Effector memory CD4-positive, alpha-beta T cell (primary cell): ENCODE data around the gene TMEM43.

Source experiments
- DNase-seq, 3 donors: peaks; one replicate each; pipeline ENCODE4 v3.0.0-alpha.2; 2020
- H3K27ac ChIP-seq: 2 replicates; pipeline ENCODE4 v1.7.0; 2013; ENCODE audit warnings: mild to moderate bottlenecking, low read length, moderate library complexity; ENCODE audit not compliant: insufficient read depth, poor library complexity, severe bottlenecking
- H3K27me3 ChIP-seq: replicated peaks from 2 replicates; pipeline ENCODE4 v1.7.0; 2013; ENCODE audit warnings: mild to moderate bottlenecking, low read length; ENCODE audit not compliant: insufficient read depth, control insufficient read depth, poor library complexity, severe bottlenecking
- H3K36me3 ChIP-seq: 2 replicates; pipeline ENCODE4 v1.7.0; 2013; ENCODE audit warnings: mild to moderate bottlenecking, low read length, moderate library complexity; ENCODE audit not compliant: control insufficient read depth, insufficient read depth
- H3K4me1 ChIP-seq: 2 replicates; pipeline ENCODE4 v1.7.0; 2013; ENCODE audit warnings: low read length, mild to moderate bottlenecking; ENCODE audit not compliant: control insufficient read depth, insufficient read depth, poor library complexity, severe bottlenecking
- H3K4me3 ChIP-seq: 2 replicates; pipeline ENCODE4 v1.7.0; 2013; ENCODE audit warnings: low read length, low read depth, mild to moderate bottlenecking; ENCODE audit not compliant: insufficient read depth, poor library complexity, severe bottlenecking
- H3K9me3 ChIP-seq: 2 replicates; pipeline ENCODE4 v1.7.0; 2013; ENCODE audit warnings: mild to moderate bottlenecking, low read length, moderate library complexity; ENCODE audit not compliant: control insufficient read depth

The TMEM43 gene

DNA sequence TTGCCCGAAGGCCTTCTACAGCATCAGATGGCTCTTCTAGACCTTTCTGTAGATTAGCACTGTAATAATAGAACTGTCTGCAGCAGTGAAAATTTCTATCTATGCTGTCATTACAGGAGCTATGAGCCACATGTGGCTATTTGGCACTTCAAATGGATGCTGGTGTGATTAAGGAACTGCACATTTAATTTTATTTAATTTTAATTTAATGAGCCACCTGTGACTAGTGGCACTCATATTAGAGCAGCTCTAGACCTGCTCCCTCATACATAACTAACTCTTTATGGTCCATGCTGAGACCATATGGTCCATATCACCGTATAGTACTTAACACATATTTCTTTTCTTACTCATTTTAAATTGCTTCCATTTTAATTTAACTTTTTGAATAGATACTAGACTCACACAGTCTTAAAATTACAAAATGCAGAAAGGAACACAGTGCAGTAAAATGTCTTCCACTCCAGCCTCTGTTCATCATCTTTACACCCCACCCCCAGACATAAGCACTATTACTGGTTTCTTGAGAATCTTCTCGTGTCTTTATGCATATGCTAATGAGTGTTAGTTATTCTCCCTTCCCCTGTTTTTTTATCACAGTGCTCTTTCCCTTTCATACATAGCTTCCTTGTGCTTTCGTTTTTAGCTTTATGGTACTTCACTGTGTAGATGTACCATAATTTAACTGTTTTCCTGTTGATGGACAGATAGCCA, 63.3 kb downstream of the TMEM43 start:
- H3K27me3 ChIP-seq: no peaks in the 10 kb centered on the region
- no peak for DNase-seq

More for the DNA sequence above, 63.3 kb downstream of the TMEM43 start:
- H3K27ac ChIP-seq: no peak overlapping the region
- no peaks in the 10 kb centered on the region for H3K9me3 ChIP-seq
- peaks cover 28% of the 10 kb centered on the region for H3K36me3 ChIP-seq
- H3K4me1 ChIP-seq: no peaks in the 10 kb centered on the region
- H3K4me3 ChIP-seq: no peak overlapping the region
